K562 (cell line): Measurements from ENCODE around the gene EVL. TPM values are rescaled to one million over a fixed set of nuclear protein-coding genes. Genes with fewer than 3 reads are reported as not detected.

ENCODE experiments used
- ATAC-seq: fragments of 200-7000 bp; cut with Tn5 transposase; 3 replicates; pipeline ENCODE4 v1.9.1; 2020; ENCODE audit warnings: moderate library complexity
- BruUV-seq: library from RNA; stranded (reverse); fragments of 400-500 nt; replicated peaks from 2 replicates; lab custom pipeline; 2021; lab: Mats Ljungman, UMichigan
- CTCF ChIA-PET: fragments of 300-600 bp; formaldehyde crosslinking; extraction: SDS; loops from one replicate; lab custom pipeline; 2021; ENCODE audit warnings: low intra/inter-chr PET ratio; lab: Yijun Ruan, JAX
- POLR2A ChIA-PET: fragments of 300-600, 350-650 bp; sonication (Branson Sonifier 250); formaldehyde crosslinking; extraction: SDS; loops from one replicate; lab custom pipeline; 2021; ENCODE audit warnings: antibody characterized with exemption, inconsistent platforms; lab: Yijun Ruan, JAX
- DNase-seq, 4 experiments: peaks; one replicate each; pipeline versions ENCODE4 v3.0.0 to v3.0.0-alpha.2; 2011 to 2018; ENCODE audit warnings: low spot score in 3 of 4, mixed read lengths in 3 of 4; ENCODE audit errors: extremely low read depth in 1 of 4
- FAIRE-seq: peaks from 2 replicates; lab custom pipeline; 2011; peaks lifted over from hg19 to GRCh38; lab: Jason Lieb, UNC
- H2AFZ ChIP-seq: 2 replicates; pipeline ENCODE4 v1.6.0; 2011; ENCODE audit warnings: low read depth, low read length, control low read depth, inconsistent platforms
- H3K27ac ChIP-seq: fragments of 200-600 bp; 3 replicates; pipeline ENCODE4 v1.8.0; 2011; ENCODE audit warnings: low read depth, mild to moderate bottlenecking, control low read depth, inconsistent platforms, low read length, moderate library complexity, mixed read lengths; ENCODE audit errors: extremely low read depth
- H3K27me3 ChIP-seq, 2 experiments: fragments of 300-600 bp in 1 of 2; 2 replicates in 1 of 2; 3 replicates in 1 of 2; pipeline versions ENCODE4 v1.6.0 to v1.8.0; 2011; ENCODE audit warnings: inconsistent platforms in 2 of 2, low read length in 2 of 2, mild to moderate bottlenecking in 1 of 2, mixed read lengths in 1 of 2, moderate library complexity in 1 of 2; ENCODE audit not compliant: control insufficient read depth in 2 of 2, insufficient read depth in 2 of 2
- H3K36me3 ChIP-seq: fragments of 300-600 bp; 3 replicates; pipeline ENCODE4 v1.8.0; 2011; ENCODE audit warnings: mild to moderate bottlenecking, low read length, inconsistent platforms; ENCODE audit not compliant: control insufficient read depth, insufficient read depth
- H3K4me1 ChIP-seq, 2 experiments: fragments of 200-600 bp in 1 of 2; replicated peaks in 1 of 2; 2 replicates in 1 of 2; 3 replicates in 1 of 2; pipeline versions ENCODE4 v1.5.1 to v1.8.0; 2011; ENCODE audit warnings: inconsistent platforms in 2 of 2, low read length in 2 of 2, mild to moderate bottlenecking in 1 of 2, mixed read lengths in 1 of 2, moderate library complexity in 1 of 2; ENCODE audit not compliant: control insufficient read depth in 2 of 2, insufficient read depth in 2 of 2
- H3K4me2 ChIP-seq: 2 replicates; pipeline ENCODE4 v1.6.1; 2011; ENCODE audit warnings: low read length, control low read depth, inconsistent platforms, mixed read lengths; ENCODE audit not compliant: insufficient read depth
- H3K4me3 ChIP-seq: fragments of 200-600 bp; sonication (generic), shearing (Covaris generic); 2 replicates; pipeline ENCODE4 v1.5.1; 2016; ENCODE audit warnings: control low read depth, inconsistent platforms
- H3K79me2 ChIP-seq: fragments of 200-600 bp; 3 replicates; pipeline ENCODE4 v1.8.0; 2011; ENCODE audit warnings: low read length, inconsistent platforms; ENCODE audit not compliant: control insufficient read depth, insufficient read depth
- H3K9ac ChIP-seq, 2 experiments: 2 replicates each; pipeline versions ENCODE4 v1.6.0 to v1.6.1; 2011; ENCODE audit warnings: low read depth in 2 of 2, low read length in 2 of 2, control low read depth in 1 of 2, inconsistent platforms in 1 of 2, mild to moderate bottlenecking in 1 of 2, mixed read lengths in 1 of 2; ENCODE audit not compliant: insufficient read depth in 1 of 2
- H3K9me1 ChIP-seq: one replicate; pipeline ENCODE4 v1.6.0; 2011; ENCODE audit warnings: inconsistent platforms, mild to moderate bottlenecking, low read length, moderate library complexity; ENCODE audit not compliant: control insufficient read depth, insufficient read depth
- H3K9me3 ChIP-seq: replicated peaks from 2 replicates; pipeline ENCODE4 v1.5.1; 2011; ENCODE audit warnings: low read depth, low read length, inconsistent platforms; ENCODE audit not compliant: control insufficient read depth, insufficient read depth
- H4K20me1 ChIP-seq: replicated peaks from 2 replicates; pipeline ENCODE4 v1.6.1; 2011; ENCODE audit warnings: low read length, inconsistent platforms, mixed read lengths; ENCODE audit not compliant: control insufficient read depth, insufficient read depth
- ATF7 ChIP-seq: fragments of 450-650 bp; IDR thresholded peaks from 2 replicates; pipeline ENCODE4 v1.7.1; 2014; ENCODE audit warnings: mild to moderate bottlenecking, moderate library complexity
- CTBP1 ChIP-seq: fragments of 450-650 bp; IDR thresholded peaks from 2 replicates; pipeline ENCODE4 v1.6.1; 2016; ENCODE audit warnings: borderline replicate concordance
- GTF2E2 ChIP-seq: fragments of 200-800 bp; sonication (Bioruptor generic); IDR thresholded peaks from 2 replicates; pipeline ENCODE4 v1.6.1; 2016; ENCODE audit warnings: missing genetic modification characterization, missing compliant biosample characterization
- MBD2 ChIP-seq: sonication (generic); IDR thresholded peaks from 2 replicates; pipeline ENCODE4 v1.6.1; 2016; ENCODE audit warnings: low read depth, borderline replicate concordance
- MTA2 ChIP-seq: fragments of 450-650 bp; IDR thresholded peaks from 2 replicates; pipeline ENCODE4 v1.6.1; 2016; ENCODE audit warnings: low read depth
- NR4A1 ChIP-seq, 2 experiments: fragments of 250-450 bp in 1 of 2; fragments of 450-650 bp in 1 of 2; sonication (Bioruptor Pico) in 1 of 2; IDR thresholded peaks; 2 replicates each; pipeline versions ENCODE4 v1.4.0 to v1.6.1; 2016 to 2020; ENCODE audit warnings: mild to moderate bottlenecking in 2 of 2, missing compliant biosample characterization in 1 of 2, missing genetic modification characterization in 1 of 2, moderate library complexity in 1 of 2
- SAFB ChIP-seq: fragments of 200-400 bp; formaldehyde crosslinking; IDR thresholded peaks from 2 replicates; pipeline ENCODE4 v1.6.1; 2017; ENCODE audit warnings: low read depth, low read length, borderline replicate concordance
- ZBTB5 ChIP-seq: fragments of 450-650 bp; IDR thresholded peaks from 2 replicates; pipeline ENCODE4 v1.6.1; 2017; ENCODE audit warnings: antibody characterized with exemption
- ZC3H8 ChIP-seq: fragments of 450-650 bp; IDR thresholded peaks from 2 replicates; pipeline ENCODE4 v1.6.1; 2017
- ZNF318 ChIP-seq, 2 experiments: fragments of 450-650 bp; IDR thresholded peaks; 2 replicates each; pipeline ENCODE4 v1.6.1; 2016; ENCODE audit warnings: mild to moderate bottlenecking in 2 of 2, borderline replicate concordance in 1 of 2, low read depth in 1 of 2, moderate library complexity in 1 of 2
- ZNF766 ChIP-seq: fragments of 200-800 bp; sonication (Bioruptor generic); conservative IDR thresholded peaks from 2 replicates; pipeline ENCODE4 v1.6.1; 2016; ENCODE audit warnings: missing genetic modification characterization, missing compliant biosample characterization
- WGBS: fragments of 100-300 bp; shearing (Covaris generic); methylation state at CpG from one replicate; pipeline ENCODE4 v1.1.6; 2016; ENCODE audit warnings: low coverage, mixed read lengths; ENCODE audit not compliant: insufficient coverage; ENCODE audit errors: missing lambda C conversion rate; 5-methylcytosine and 5-hydroxymethylcytosine counted together
- in situ Hi-C: fragments of 300-500 bp; cut with MboI; formaldehyde crosslinking; loops from 4 replicates; pipeline ENCODE4 v1.15.0; 2018; ENCODE audit warnings: inconsistent platforms, mixed read lengths
- intact Hi-C: fragments of 100-400 bp; cut with micrococcal nuclease; formaldehyde crosslinking; loops from 2 replicates; pipeline ENCODE4 v1.14.2; 2022
- polyA plus RNA-seq, 8 experiments: library from polyadenylated mRNA; depleted of rRNA in 4 of 8; stranded (reverse) in 5 of 8; unstranded in 3 of 8; fragments of >200 nt; fragmentation: Nextera tagmentation in 2 of 8; fragmentation: Illumina TruSeq in 1 of 8; extraction: Ambion mirVana in 2 of 8; extraction: Trizol in 1 of 8; gene quantifications; 2 replicates each; pipeline versions ENCODE4 v1.2.1 to v1.2.3, GENCODE V29; 2011 to 2014; ENCODE audit warnings: inconsistent platforms in 1 of 8, missing spikeins in 1 of 8
- total RNA-seq, 7 experiments: library from RNA; depleted of rRNA in 6 of 7; stranded (reverse); fragments of >200 nt in 6 of 7; fragmentation: Illumina TruSeq in 2 of 7; extraction: Trizol in 2 of 7; gene quantifications; 2 replicates each; pipeline versions ENCODE4 v1.2.1 to v1.2.3, GENCODE V29; 2011 to 2021; ENCODE audit warnings: low replicate concordance in 1 of 7

Gene EVL
- total and polyA plus RNA-seq, 9 of the 15 experiments (the other 6 are each of a cell fraction or from before 2014, with no cell fraction given) = 2.9 to 43.4 (median 23.9) TPM

GRCh38 chr14:100022772-100023451 lies 42.3 kb upstream of the EVL start:
- H3K9me1 ChIP-seq = no peaks in the 10 kb centered on the region
- BruUV-seq = no TSS peak
- ChIA-PET CTCF (interaction anchor here (0.6 kb wide), 2 partner anchors 26 to 359 kb away, joined by 3 read pairs; no protein-coding TSS in a partner anchor), POLR2A (interaction anchor here (0.9 kb wide), 1 partner anchor 11 kb away, joined by 3 read pairs; no protein-coding TSS in a partner anchor)
- peak; percentile 23 for FAIRE-seq
- H3K9ac ChIP-seq = no peak overlapping the region; a peak in 1 of 4 replicates
- peak in 1 of 4 experiments; percentile 27 for DNase-seq
- H3K27ac ChIP-seq = no peak overlapping the region
- H3K4me2 ChIP-seq = no peak overlapping the region
- WGBS = 32% methylated on average over 7 of the region's 12 CpGs
- no peaks in the 10 kb centered on the region; the same call in 2 of the 3 replicates for H3K36me3 ChIP-seq
- no peaks in the 10 kb centered on the region for H3K27me3 ChIP-seq
- peaks cover 9% of the 10 kb centered on the region; the same call in 1 of the 2 replicates for H4K20me1 ChIP-seq
- in situ Hi-C loops (no loop called here), intact Hi-C loops (no loop called here)
- peaks cover 32% of the 10 kb centered on the region for H3K79me2 ChIP-seq
- no peak overlapping the region for H3K4me3 ChIP-seq
- peaks cover 31 to 34% of the 10 kb centered on the region in 2 experiments for H3K4me1 ChIP-seq
- ATAC-seq = peak; percentile 31; the same call in 2 of the 3 replicates
- no peak overlapping the region for H2AFZ ChIP-seq
- H3K9me3 ChIP-seq = no peaks in the 10 kb centered on the region
- TF ChIP-seq CTBP1 (0 out of 2 replicates have a peak, but pooled peaks have one; percentile 14), ZNF766 (CRISPR knock-in tag) (no peak), MTA2 (no peak), ATF7 (peak; percentile 37; the same call in 1 of the 2 replicates), ZC3H8 (no peak), SAFB (no peak), ZBTB5 (no peak), NR4A1 (CRISPR knock-in tag; IDR thresholded peaks at IDR 0.05) (no peak), NR4A1 (tag; IDR thresholded peaks at IDR 0.05) (no peak), MBD2 (no peak), ZNF318 (IDR thresholded peaks at IDR 0.05; ENCODE audit: borderline replicate concordance in 1 of 2, low read depth in 1 of 2) (peak in 1 of 2 experiments; percentile 52; a peak in 1 of 4 replicates), GTF2E2 (tag) (no peak)
